Sigmoid colon (tissue), 4 donors: ENCODE results near the gene HAUS8.

ENCODE experiments used
- EP300 ChIP-seq, 4 donors: sonication (generic); formaldehyde crosslinking; IDR thresholded peaks; one replicate each; pipeline ENCODE4 v1.6.1; 2017; ENCODE audit warnings: antibody characterized with exemption in 4 of 4
- POLR2A ChIP-seq, 2 donors: fragments of 450-650 bp; IDR thresholded peaks; one replicate each; pipeline ENCODE4 v1.6.1; 2016; ENCODE audit warnings: antibody characterized with exemption in 2 of 2, mild to moderate bottlenecking in 2 of 2, moderate library complexity in 2 of 2
- TF ChIP-seq, protein P1 (sequence below), 4 experiments: fragments of 450-650 bp in 3 of 4; fragments of 200-600 bp in 1 of 4; IDR thresholded peaks; one replicate each; pipeline ENCODE4 v1.5.1; 2016 to 2019; ENCODE audit warnings: antibody characterized with exemption in 4 of 4, mild to moderate bottlenecking in 3 of 4, moderate library complexity in 2 of 4

DNA sequence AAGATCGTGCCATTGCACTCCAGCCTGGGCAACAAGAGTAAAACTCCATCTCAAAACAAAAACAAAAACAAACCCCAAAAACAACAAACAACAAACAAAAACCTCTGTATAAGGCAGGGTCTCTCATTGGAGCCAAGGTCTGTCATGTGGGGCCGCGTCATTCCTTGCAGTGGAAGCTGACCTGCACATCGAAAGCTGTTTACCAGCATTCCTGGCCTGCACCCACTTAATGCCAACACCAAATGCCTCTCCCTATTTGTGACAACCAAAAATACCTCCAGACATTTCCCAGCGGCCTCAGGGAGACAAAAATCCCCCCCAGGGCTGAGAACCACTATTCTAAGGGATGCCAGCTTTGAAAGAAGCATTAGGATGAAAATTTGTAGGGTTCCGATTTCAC, 49.9 kb downstream of the HAUS8 start:
- TF ChIP-seq, protein P1, sequence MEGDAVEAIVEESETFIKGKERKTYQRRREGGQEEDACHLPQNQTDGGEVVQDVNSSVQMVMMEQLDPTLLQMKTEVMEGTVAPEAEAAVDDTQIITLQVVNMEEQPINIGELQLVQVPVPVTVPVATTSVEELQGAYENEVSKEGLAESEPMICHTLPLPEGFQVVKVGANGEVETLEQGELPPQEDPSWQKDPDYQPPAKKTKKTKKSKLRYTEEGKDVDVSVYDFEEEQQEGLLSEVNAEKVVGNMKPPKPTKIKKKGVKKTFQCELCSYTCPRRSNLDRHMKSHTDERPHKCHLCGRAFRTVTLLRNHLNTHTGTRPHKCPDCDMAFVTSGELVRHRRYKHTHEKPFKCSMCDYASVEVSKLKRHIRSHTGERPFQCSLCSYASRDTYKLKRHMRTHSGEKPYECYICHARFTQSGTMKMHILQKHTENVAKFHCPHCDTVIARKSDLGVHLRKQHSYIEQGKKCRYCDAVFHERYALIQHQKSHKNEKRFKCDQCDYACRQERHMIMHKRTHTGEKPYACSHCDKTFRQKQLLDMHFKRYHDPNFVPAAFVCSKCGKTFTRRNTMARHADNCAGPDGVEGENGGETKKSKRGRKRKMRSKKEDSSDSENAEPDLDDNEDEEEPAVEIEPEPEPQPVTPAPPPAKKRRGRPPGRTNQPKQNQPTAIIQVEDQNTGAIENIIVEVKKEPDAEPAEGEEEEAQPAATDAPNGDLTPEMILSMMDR (IDR thresholded peaks at IDR 0.05): no peak
- TF ChIP-seq EP300 (IDR thresholded peaks at IDR 0.05) (no peak), POLR2A (IDR thresholded peaks at IDR 0.05) (no peak)
